ENCODE measurements around the gene BTBD9.

BTBD9 gene

GRCh38 chr6:38639498-38640215 lies at the start of gene BTBD9:
Gene BTBD9 (minus strand): TSS chr6:38639929.
- peak; percentile 94 for DNase-seq (ENCODE audit: low spot score)

DNA sequence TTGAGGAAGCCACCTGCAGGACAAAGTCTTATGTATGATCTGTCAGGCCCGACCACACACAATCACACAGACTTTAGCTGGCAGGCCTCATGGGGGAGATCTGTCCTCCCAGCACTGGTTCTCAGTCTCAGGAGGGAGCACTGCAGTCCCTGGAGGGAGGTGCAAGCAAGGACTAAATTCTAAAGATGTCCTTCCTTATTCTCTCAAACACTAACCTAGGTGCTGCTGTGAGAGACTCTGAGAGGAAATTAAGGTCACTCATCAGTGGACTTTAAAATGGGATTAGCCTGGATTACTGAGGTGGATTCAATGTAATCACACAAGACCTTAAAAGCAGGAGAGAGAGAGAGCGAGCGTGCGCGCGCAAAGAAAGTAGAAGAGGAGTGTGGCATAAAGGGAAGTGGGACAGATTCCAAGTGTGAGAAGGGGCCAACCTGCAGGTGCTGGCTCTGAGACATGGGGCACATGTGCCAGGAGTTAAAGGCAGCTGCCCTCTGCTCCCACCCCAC lies 48.9 kb upstream of the BTBD9 start:
- peak; percentile 46 for DNase-seq (ENCODE audit: low spot score)

- no peak for DNase-seq (ENCODE audit: low spot score)
Observed at GRCh38 chr6:38687549-38687948, 47.8 kb upstream of the BTBD9 start.

DNA sequence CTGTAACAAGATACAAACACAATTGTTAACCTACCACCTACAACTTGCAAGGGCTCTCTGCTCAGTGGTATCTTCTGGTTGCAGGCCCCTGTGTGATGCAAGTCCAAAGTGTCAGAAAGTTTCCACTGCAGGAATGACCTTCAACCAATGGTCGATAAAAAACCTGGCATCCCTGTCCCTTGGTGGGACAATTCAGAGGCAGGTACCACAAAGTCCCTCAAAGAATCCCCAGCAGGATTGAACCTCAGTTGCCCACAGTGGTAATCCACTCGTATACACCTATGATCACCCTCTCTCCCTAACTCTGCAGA lies 47.3 kb upstream of the BTBD9 start:
- DNase-seq (ENCODE audit: low spot score) = no peak

DNA sequence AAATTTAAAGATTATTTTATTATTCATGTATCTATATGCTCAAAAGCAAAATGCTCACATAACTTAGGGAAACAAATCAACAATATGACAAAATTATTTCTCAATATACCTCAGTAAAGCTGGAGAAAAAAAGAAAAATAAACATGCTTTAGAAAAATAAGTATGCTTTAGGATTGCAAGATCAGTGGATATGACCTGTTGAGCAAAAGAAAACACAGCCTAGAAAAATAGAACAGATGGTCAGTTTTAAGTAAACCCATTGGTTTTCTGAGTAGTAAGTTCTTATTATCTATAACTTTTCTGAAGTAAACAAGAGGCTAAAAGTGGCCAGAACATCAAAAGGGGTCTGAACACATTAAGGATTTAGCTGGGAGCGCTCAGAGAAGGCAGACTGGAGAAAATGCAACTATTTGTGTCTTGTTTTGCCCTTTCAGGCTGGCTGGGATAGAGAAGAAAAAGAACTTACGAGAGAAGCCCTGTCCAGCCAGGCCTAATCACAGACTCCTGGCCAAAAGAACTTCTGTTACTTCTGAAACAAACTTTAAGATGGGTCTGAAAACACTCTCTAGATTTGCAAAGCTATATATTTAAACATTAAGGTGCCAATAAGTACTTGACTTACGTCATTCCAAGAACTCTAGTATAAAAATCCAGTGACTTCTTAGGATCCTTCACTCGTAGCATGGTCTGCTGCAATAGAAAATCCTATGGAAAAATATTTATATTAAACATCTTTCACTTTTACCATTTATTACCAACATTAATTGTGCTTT lies 46.7 kb upstream of the BTBD9 start:
- DNase-seq (ENCODE audit: low spot score) = no peak

GRCh38 chr6:38684904-38685303 lies 45.2 kb upstream of the BTBD9 start:
- no peak for DNase-seq (ENCODE audit: low spot score)

DNA sequence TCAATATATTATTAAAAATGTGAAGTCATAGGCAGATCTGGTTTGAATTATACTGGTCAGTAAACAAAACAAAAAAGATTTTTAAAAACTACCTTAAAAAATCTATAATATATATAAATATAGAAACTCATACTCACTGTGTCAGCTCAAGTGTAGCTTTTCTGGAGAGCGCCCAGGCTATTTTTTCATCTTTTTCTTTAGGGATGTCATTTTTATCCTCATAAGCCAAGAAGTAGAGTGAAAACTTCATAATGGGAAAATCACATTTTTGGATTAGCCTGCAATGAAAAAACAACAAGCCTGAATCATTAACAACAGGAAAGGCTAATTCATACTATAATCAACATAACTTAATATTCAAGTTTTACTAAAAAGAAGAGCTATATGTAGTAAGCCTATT lies 44.5 kb upstream of the BTBD9 start:
- DNase-seq (ENCODE audit: low spot score) = no peak

DNA sequence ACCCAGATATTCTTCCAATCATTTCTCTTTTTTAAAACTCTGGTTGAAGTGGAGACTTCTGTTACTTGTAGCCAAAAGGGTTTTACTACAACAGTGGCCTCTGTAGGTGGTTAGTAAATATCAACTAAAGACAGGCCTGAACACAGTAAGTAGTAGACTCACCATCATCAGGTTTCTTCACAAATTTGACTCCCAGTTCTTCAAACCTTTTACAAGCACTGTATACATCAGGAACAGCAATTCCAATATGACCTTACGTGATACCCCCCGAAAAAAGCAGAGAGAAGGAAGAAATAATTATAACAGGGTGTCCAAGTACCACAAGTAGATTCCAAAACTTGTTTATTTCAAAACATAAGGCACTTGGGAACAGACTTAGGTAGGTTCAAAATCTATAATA lies 42.1 kb upstream of the BTBD9 start:
- no peak for DNase-seq (ENCODE audit: low spot score)

GRCh38 chr6:38679668-38680067 lies 39.9 kb upstream of the BTBD9 start:
- DNase-seq (ENCODE audit: low spot score) = no peak

DNA sequence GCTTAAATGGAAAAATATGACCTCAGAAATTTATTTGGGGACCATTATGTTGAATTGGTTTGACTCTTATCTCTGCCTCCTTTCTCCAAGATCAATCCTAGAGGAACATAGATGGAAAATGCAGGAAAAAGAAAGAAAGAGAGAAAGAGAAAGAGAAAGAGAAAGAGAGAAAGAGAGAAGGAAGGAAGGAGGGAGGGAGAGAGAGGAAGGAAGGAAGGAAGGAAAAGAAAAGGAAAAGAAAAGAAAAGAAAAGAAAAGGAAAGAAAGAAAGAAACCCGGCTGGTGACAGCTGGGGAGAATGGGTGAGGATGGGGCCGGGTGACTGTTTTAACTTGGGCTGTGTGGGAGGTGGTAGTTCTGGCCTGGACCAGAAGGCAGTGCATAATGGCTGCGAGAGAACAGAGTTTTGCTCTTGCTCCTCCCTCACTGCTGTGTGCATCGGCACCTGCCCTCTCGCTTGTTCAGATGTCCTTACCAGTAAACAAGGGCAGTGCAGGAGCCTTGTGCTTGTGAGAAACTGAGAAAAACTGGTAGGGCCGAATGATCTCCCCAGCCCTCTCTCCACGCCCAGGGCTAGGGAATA lies 38.5 kb upstream of the BTBD9 start:
- DNase-seq (ENCODE audit: low spot score) = no peak

- DNase-seq (ENCODE audit: low spot score) = no peak
Observed at GRCh38 chr6:38676974-38677544, 37.3 kb upstream of the BTBD9 start.

- DNase-seq (ENCODE audit: low spot score) = no peak
Observed at GRCh38 chr6:38676236-38676973, 36.7 kb upstream of the BTBD9 start.

DNA sequence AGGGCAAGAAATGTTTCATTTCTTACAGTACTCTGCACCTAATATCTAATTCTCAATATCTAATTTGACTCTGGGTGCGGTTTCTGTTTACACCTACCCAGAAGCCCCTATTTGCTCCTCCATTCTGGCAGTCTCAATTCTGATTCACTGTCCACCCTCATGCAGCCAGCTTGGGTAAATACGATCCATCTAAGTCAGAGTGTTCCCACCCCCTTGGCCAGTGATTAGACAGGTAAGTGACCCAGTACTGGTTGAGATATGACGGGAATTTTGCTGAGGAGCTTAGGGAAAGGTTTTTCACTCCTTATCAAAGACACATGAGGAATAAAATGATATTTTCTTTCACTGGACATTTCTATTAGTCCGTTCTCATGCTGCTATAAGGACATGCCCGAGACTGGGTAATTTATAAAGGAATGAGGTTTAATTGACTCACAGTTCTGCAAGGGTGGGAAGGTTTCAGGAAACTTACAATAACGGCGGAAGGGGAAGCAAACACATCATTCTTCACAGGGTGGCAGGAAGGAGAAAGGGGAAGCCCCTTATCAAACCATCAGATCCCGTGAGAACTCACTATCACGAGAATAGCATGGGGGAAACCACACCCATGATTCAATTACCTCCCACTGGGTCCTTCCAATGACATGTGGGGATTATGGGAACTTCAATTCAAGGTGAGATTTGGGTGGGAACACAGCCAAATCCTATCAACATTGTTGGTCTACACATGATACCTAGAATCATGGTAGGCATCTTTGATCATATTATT lies 33.9 kb upstream of the BTBD9 start:
- DNase-seq (ENCODE audit: low spot score) = no peak

DNA sequence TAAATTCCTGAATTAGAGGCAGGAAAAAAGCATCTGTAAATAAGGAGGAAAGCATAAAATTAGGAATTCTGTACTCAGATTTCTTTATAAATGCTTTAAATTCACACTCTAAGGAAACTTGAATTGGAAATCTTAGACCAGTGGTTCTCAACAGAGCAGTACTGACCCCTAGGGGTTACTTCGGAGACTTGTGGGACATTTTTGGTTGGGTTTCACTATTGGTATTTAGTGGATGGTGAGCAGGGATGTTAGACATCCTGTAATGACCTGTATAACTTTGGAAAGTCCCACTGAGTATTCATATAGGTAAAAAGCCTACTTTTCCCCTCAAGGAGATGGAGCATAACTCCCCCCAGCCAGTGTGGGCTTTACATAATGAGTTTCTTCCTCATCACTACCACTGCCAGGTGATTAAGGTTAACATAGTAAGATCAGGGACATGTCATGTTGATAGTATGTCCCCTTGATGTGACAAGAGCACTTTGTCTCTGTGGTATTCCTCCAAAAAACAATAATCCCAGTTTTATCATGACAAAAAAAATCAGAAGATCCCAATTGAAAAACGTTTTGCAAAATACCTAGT lies 32.2 kb upstream of the BTBD9 start:
- DNase-seq (ENCODE audit: low spot score) = peak; percentile 64

GRCh38 chr6:38658418-38659167 lies 18.9 kb upstream of the BTBD9 start:
- DNase-seq (ENCODE audit: low spot score) = no peak

GRCh38 chr6:38656896-38657295 lies 17.2 kb upstream of the BTBD9 start:
- no peak for DNase-seq (ENCODE audit: low spot score)

- DNase-seq (ENCODE audit: low spot score) = no peak
Observed at GRCh38 chr6:38654263-38654662, 14.5 kb upstream of the BTBD9 start.

DNA sequence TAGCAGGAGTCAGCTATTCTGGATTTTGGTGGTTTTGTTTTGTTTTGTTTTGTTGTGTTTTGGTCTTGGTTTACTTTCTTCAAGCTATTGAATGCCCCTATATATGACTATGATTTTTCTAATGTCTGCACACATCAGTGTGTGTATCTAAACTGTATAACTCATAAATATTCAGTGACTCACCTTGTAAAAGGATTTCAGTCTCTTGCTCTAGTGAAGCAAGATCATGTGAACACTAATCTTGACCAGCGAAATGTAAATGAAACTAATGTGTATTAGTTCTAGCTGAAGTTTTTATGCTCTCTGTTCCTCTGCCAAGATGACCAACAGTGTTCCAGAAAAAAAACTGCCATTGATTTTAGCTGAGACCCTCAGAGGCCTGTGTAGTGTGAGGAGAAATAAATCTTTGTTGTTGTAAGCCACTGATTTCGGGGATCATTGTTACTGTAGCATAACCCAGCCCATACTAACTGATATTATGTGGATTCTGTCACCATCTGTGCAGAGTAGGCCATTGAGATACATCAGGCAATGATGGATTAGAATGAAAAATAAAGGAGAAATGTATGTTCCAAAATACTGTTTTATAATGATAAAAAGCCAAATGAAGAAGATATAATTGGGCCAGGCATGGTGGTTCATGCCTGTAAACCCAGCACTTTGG lies 11.5 kb upstream of the BTBD9 start:
- DNase-seq (ENCODE audit: low spot score) = no peak

DNA sequence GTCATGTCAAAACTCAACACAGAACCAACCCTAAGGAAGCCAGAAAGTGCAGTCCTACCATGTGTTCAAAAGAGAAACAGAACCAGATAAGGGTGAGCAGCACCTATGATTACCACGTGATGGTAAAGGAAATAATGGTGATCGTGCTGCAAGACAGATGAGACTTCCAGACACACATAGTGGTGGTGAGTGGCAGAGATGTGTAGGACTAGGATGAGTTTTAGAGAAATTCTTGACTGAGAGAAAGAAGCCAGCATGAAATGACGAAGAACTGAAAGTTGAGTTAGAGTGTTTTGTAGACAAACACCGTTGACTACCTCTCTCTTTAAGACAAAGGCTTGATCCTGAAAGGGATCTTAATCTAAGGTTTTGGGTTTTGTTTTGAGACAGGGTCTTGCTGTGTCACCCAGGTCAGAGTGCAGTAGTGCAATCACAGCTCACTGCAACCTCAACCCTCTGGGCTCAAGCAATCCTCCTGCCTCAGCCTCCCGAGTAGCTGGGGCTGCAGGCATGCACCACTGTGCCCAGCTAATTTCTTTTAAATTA lies 10.6 kb upstream of the BTBD9 start:
- no peak for DNase-seq (ENCODE audit: low spot score)
